HCT116 (cell line): ENCODE results near the gene YEATS4. TPM values are rescaled to one million over a fixed set of nuclear protein-coding genes. Genes with fewer than 3 reads are reported as not detected.

Source experiments
- ATAC-seq: fragments of 200-7000 bp; cut with Tn5 transposase; 2 replicates; pipeline ENCODE4 v1.9.1; 2020; ENCODE audit warnings: mild to moderate bottlenecking, moderate library complexity
- BruUV-seq: library from RNA; stranded (reverse); fragments of 400-500 nt; replicated peaks from 2 replicates; lab custom pipeline; 2021; lab: Mats Ljungman, UMichigan
- CTCF ChIA-PET: fragments of 300-600 bp; sonication (Branson Sonifier 250); formaldehyde crosslinking; loops from one replicate; lab custom pipeline; 2021; ENCODE audit warnings: antibody characterized with exemption; lab: Charles Lee
- POLR2A ChIA-PET: fragments of 300-600, 350-600 bp; sonication (Branson Sonifier 250); formaldehyde crosslinking; loops from one replicate; lab custom pipeline; 2021; ENCODE audit warnings: antibody characterized with exemption; lab: Charles Lee
- RAD21 ChIA-PET, 2 experiments: fragments of 300-600 bp; sonication (Branson Sonifier 250); formaldehyde crosslinking; loops; one replicate each; lab custom pipeline; 2023; ENCODE audit warnings: low total read pairs in 2 of 2; ENCODE audit not compliant: uncharacterized antibody in 2 of 2, unreplicated experiment in 2 of 2, low non-redundant PET in 1 of 2; lab: Charles Lee
- DNase-seq: peaks from one replicate; pipeline ENCODE4 v3.0.0-alpha.2; 2010; ENCODE audit warnings: low read depth, low spot score
- H2AFZ ChIP-seq: fragments of 200-600 bp; shearing (Covaris generic), sonication (generic); 2 replicates; pipeline ENCODE4 v1.6.1; 2017; ENCODE audit warnings: low read depth, mixed run types, mixed read lengths, antibody characterized with exemption, low read length; ENCODE audit not compliant: poor library complexity, severe bottlenecking
- H3K27ac ChIP-seq: 2 replicates; pipeline ENCODE4 v1.5.1; 2012; ENCODE audit warnings: low read depth, low read length
- H3K27me3 ChIP-seq: fragments of 200-600 bp; sonication (generic); 2 replicates; pipeline ENCODE4 v1.6.1; 2016; ENCODE audit warnings: mixed run types, low read length, mixed read lengths; ENCODE audit not compliant: insufficient read depth
- H3K36me3 ChIP-seq, 2 experiments: fragments of 200-500 bp in 1 of 2; fragments of 200-600 bp in 1 of 2; sonication (Bioruptor generic) in 1 of 2; sonication (generic) in 1 of 2; 2 replicates each; pipeline versions ENCODE4 v1.5.1 to v1.6.1; 2014 to 2016; ENCODE audit warnings: low read length in 2 of 2, inconsistent platforms in 1 of 2, mixed read lengths in 1 of 2, mixed run types in 1 of 2; ENCODE audit not compliant: insufficient read depth in 2 of 2, control insufficient read depth in 1 of 2
- H3K4me1 ChIP-seq, 2 experiments: fragments of 200-600 bp in 1 of 2; sonication (generic) in 1 of 2; 2 replicates each; pipeline versions ENCODE4 v1.5.1 to v1.6.1; 2012 to 2017; ENCODE audit warnings: low read length in 2 of 2, inconsistent platforms in 1 of 2, mild to moderate bottlenecking in 1 of 2, mixed read lengths in 1 of 2, mixed run types in 1 of 2, moderate library complexity in 1 of 2; ENCODE audit not compliant: insufficient read depth in 2 of 2, control insufficient read depth in 1 of 2
- H3K4me2 ChIP-seq: fragments of 200-600 bp; sonication (generic); 2 replicates; pipeline ENCODE4 v1.6.1; 2017; ENCODE audit warnings: mixed run types, low read length, mixed read lengths
- H3K4me3 ChIP-seq, 2 experiments: fragments of 200-600 bp in 1 of 2; sonication (generic) in 1 of 2; replicated peaks in 1 of 2; 2 replicates each; pipeline ENCODE4 v1.5.1; 2011 to 2016; ENCODE audit warnings: low read length in 2 of 2, control low read depth in 1 of 2, low read depth in 1 of 2, mild to moderate bottlenecking in 1 of 2, mixed read lengths in 1 of 2, mixed run types in 1 of 2
- H3K79me2 ChIP-seq: fragments of 200-600 bp; sonication (generic); 2 replicates; pipeline ENCODE4 v1.6.1; 2017; ENCODE audit warnings: mild to moderate bottlenecking, mixed run types, low read length, moderate library complexity, mixed read lengths; ENCODE audit not compliant: insufficient read depth
- H3K9ac ChIP-seq: fragments of 200-600 bp; sonication (generic); 2 replicates; pipeline ENCODE4 v1.6.1; 2016; ENCODE audit warnings: low read length, mixed read lengths
- H3K9me2 ChIP-seq: fragments of 200-600 bp; sonication (generic), shearing (Covaris generic); 2 replicates; pipeline ENCODE4 v1.6.1; 2017; ENCODE audit warnings: mixed run types, mild to moderate bottlenecking, moderate library complexity; ENCODE audit not compliant: insufficient read depth
- H3K9me3 ChIP-seq, 2 experiments: fragments of 200-500 bp in 1 of 2; fragments of 200-600 bp in 1 of 2; sonication (Bioruptor generic) in 1 of 2; sonication (generic) in 1 of 2; 2 replicates each; pipeline ENCODE4 v1.6.1; 2014 to 2017; ENCODE audit warnings: low read length in 2 of 2, mixed read lengths in 2 of 2, inconsistent platforms in 1 of 2, low read depth in 1 of 2, mild to moderate bottlenecking in 1 of 2, mixed run types in 1 of 2, moderate library complexity in 1 of 2; ENCODE audit not compliant: control insufficient read depth in 1 of 2, insufficient read depth in 1 of 2
- H4K20me1 ChIP-seq: fragments of 200-600 bp; sonication (generic), shearing (Covaris generic); 2 replicates; pipeline ENCODE4 v1.6.1; 2017; ENCODE audit warnings: mixed run types, mild to moderate bottlenecking, moderate library complexity; ENCODE audit not compliant: insufficient read depth
- ATF3 ChIP-seq: IDR thresholded peaks from 2 replicates; pipeline ENCODE4 v1.6.1; 2012
- CEBPB ChIP-seq: IDR thresholded peaks from 2 replicates; pipeline ENCODE4 v1.6.1; 2012; ENCODE audit warnings: low read depth
- EGR1 ChIP-seq: IDR thresholded peaks from 2 replicates; pipeline ENCODE4 v1.6.1; 2012; ENCODE audit warnings: low read depth
- ELF1 ChIP-seq: IDR thresholded peaks from 2 replicates; pipeline ENCODE4 v1.6.1; 2012; ENCODE audit warnings: low read depth, borderline replicate concordance
- FOSL1 ChIP-seq: IDR thresholded peaks from 2 replicates; pipeline ENCODE4 v1.6.1; 2012; ENCODE audit warnings: low read depth
- JUND ChIP-seq: IDR thresholded peaks from 2 replicates; pipeline ENCODE4 v1.6.1; 2012
- MAX ChIP-seq: IDR thresholded peaks from 2 replicates; pipeline ENCODE4 v1.6.1; 2012
- POLR2A ChIP-seq: IDR thresholded peaks from 2 replicates; pipeline ENCODE4 v1.7.0; 2011; ENCODE audit warnings: borderline replicate concordance; ENCODE audit not compliant: insufficient read depth, insufficient read length; ENCODE audit errors: extremely low read depth
- POLR2AphosphoS5 ChIP-seq: IDR thresholded peaks from 2 replicates; pipeline ENCODE4 v1.6.1; 2011; ENCODE audit warnings: mild to moderate bottlenecking, low read depth, low read length, moderate library complexity
- REST ChIP-seq: IDR thresholded peaks from 2 replicates; pipeline ENCODE4 v1.6.1; 2012; ENCODE audit warnings: low read depth
- SIN3A ChIP-seq: IDR thresholded peaks from 2 replicates; pipeline ENCODE4 v1.6.1; 2012; ENCODE audit warnings: low read depth
- SP1 ChIP-seq: IDR thresholded peaks from 2 replicates; pipeline ENCODE4 v1.6.1; 2012; ENCODE audit warnings: low read depth
- TCF7L2 ChIP-seq: IDR thresholded peaks from 2 replicates; pipeline ENCODE4 v1.7.0; 2011; ENCODE audit warnings: borderline replicate concordance, inconsistent platforms; ENCODE audit not compliant: insufficient read depth, insufficient read length; ENCODE audit errors: extremely low read depth
- YY1 ChIP-seq: IDR thresholded peaks from 2 replicates; pipeline ENCODE4 v1.6.1; 2011; ENCODE audit warnings: low read length, low read depth, moderate library complexity, mild to moderate bottlenecking; ENCODE audit not compliant: insufficient replicate concordance; ENCODE audit errors: extremely low read depth
- ZBTB33 ChIP-seq: IDR thresholded peaks from 2 replicates; pipeline ENCODE4 v1.6.1; 2011; ENCODE audit warnings: mild to moderate bottlenecking, low read length, moderate library complexity; ENCODE audit not compliant: insufficient replicate concordance; ENCODE audit errors: extremely low read depth
- intact Hi-C: fragments of 100-400 bp; cut with micrococcal nuclease; formaldehyde crosslinking; loops from 2 replicates; pipeline ENCODE4 v1.10.0; 2022
- total RNA-seq: library from RNA; stranded (reverse); gene quantifications from one replicate; pipeline ENCODE4 v1.2.1, GENCODE V29; 2021; ENCODE audit not compliant: unreplicated experiment

Gene YEATS4
- total RNA-seq, 1 experiment from 2014 or later = 32.0 TPM

GRCh38 chr12:69350002-69350626 lies 9.4 kb upstream of the YEATS4 start:
- TF ChIP-seq POLR2AphosphoS5 (no peak), FOSL1 (no peak), SIN3A (no peak), MAX (no peak), CEBPB (no peak), POLR2A (no peak), ELF1 (no peak), JUND (no peak), REST (no peak), ZBTB33 (no peak), SP1 (no peak), ATF3 (no peak), EGR1 (no peak), YY1 (no peak), TCF7L2 (no peak)
- Histone ChIP-seq H3K4me3 (no peak overlapping the region), H2AFZ (no peak overlapping the region), H3K36me3 (no peaks in the 10 kb centered on the region), H3K9me3 (no peaks in the 10 kb centered on the region), H3K9me2 (no peaks in the 10 kb centered on the region), H3K4me2 (no peak overlapping the region), H3K79me2 (no peaks in the 10 kb centered on the region), H3K27me3 (no peaks in the 10 kb centered on the region), H4K20me1 (no peaks in the 10 kb centered on the region), H3K27ac (no peak overlapping the region), H3K9ac (no peak overlapping the region), H3K4me1 (peaks cover 2 to 6% of the 10 kb centered on the region in 2 experiments; a peak in 1 of 4 replicates)
- ChIA-PET CTCF (no interaction called here), RAD21 (no interaction called here), POLR2A (no interaction called here)
- ATAC-seq = no peak
- intact Hi-C loops = loop anchor here (10.0 kb wide), 2 partner anchors 195 to 525 kb away; no protein-coding TSS in a partner anchor
- no peak for DNase-seq
- no TSS peak for BruUV-seq
